GM12878 (cell line): Measurements from ENCODE around the gene SCG2. TPM values are rescaled to one million over a fixed set of nuclear protein-coding genes. Genes with fewer than 3 reads are reported as not detected.

ENCODE experiments used
- MTA2 ChIP-seq: fragments of 450-650 bp; IDR thresholded peaks from 2 replicates; pipeline ENCODE4 v1.6.1; 2016; ENCODE audit warnings: low read depth, mild to moderate bottlenecking, moderate library complexity
- PAX5 ChIP-seq: IDR thresholded peaks from 2 replicates; pipeline ENCODE4 v1.6.1; 2011; ENCODE audit warnings: low read depth, low read length, borderline replicate concordance
- POLR2AphosphoS2 ChIP-seq: IDR thresholded peaks from 2 replicates; pipeline ENCODE4 v1.6.1; 2011; ENCODE audit warnings: low read depth, mild to moderate bottlenecking, low read length, improper control_type of control experiment, moderate library complexity
- RCOR1 ChIP-seq: conservative IDR thresholded peaks from 2 replicates; pipeline ENCODE4 v1.6.1; 2012; ENCODE audit warnings: low read depth, low read length, improper control_type of control experiment
- ZNF274 ChIP-seq: IDR thresholded peaks from one replicate; pipeline ENCODE4 v1.8.0; 2011; ENCODE audit not compliant: insufficient read length, insufficient read depth
- polyA plus RNA-seq, 11 experiments: library from polyadenylated mRNA; depleted of rRNA in 4 of 11; unstranded in 6 of 11; stranded (reverse) in 5 of 11; fragments of >200 nt; fragmentation: Nextera tagmentation in 4 of 11; fragmentation: Illumina TruSeq in 1 of 11; extraction: Ambion mirVana in 4 of 11; extraction: Trizol in 1 of 11; gene quantifications; 1 replicate in 1 of 11; 2 replicates in 10 of 11; pipeline versions ENCODE4 v1.2.1 to v1.2.3, GENCODE V29; 2011 to 2016; ENCODE audit warnings: inconsistent platforms in 2 of 11, missing spikeins in 2 of 11, low read depth in 1 of 11
- total RNA-seq, 4 experiments: library from RNA; depleted of rRNA in 3 of 4; stranded (reverse); fragments of >200 nt in 3 of 4; fragmentation: Illumina TruSeq in 1 of 4; extraction: Trizol in 1 of 4; gene quantifications; 2 replicates each; pipeline versions ENCODE4 v1.2.1 to v1.2.3, GENCODE V29; 2013 to 2021
- TF ChIP-seq, protein P1 (sequence below): IDR thresholded peaks from 2 replicates; pipeline ENCODE4 v1.6.1; 2011; ENCODE audit warnings: mild to moderate bottlenecking, low read depth, low read length, moderate library complexity; ENCODE audit not compliant: insufficient replicate concordance
- TF ChIP-seq, protein P2 (sequence below): fragments of 450-650 bp; IDR thresholded peaks from 2 replicates; pipeline ENCODE4 v1.6.1; 2017; ENCODE audit warnings: mild to moderate bottlenecking, moderate library complexity
- TF ChIP-seq, protein P3 (sequence below): fragments of 450-650 bp; IDR thresholded peaks from 2 replicates; pipeline ENCODE4 v1.6.1; 2017; ENCODE audit warnings: borderline replicate concordance

SCG2 gene
- total and polyA plus RNA-seq, 10 of the 15 experiments (the other 5 are each of a cell fraction or from before 2014, with no cell fraction given): 0.05 TPM; not detected in 9

DNA sequence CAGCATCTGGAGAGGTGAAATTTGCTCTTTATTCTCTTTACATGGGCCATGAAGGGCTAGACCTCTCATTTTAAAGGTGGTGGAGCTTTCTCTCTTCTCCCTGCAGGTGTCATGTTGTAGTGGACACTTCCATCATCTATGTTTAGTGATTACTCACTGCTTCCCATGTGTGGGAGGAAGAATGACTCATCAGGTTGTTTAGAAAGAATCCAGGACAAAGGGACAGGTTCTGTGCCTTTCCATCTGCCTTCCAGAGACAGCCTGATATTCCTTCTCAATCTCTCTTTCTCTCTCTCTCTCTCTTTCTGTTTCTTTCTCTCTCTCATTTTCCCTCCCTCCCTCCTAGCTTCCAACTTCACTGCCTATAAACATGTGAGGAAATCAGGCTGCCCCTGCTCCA, 38.7 kb downstream of the SCG2 start (continued):
- TF ChIP-seq, protein P1, sequence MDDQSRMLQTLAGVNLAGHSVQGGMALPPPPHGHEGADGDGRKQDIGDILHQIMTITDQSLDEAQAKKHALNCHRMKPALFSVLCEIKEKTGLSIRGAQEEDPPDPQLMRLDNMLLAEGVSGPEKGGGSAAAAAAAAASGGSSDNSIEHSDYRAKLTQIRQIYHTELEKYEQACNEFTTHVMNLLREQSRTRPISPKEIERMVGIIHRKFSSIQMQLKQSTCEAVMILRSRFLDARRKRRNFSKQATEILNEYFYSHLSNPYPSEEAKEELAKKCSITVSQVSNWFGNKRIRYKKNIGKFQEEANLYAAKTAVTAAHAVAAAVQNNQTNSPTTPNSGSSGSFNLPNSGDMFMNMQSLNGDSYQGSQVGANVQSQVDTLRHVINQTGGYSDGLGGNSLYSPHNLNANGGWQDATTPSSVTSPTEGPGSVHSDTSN: no peak
- TF ChIP-seq, protein P2, sequence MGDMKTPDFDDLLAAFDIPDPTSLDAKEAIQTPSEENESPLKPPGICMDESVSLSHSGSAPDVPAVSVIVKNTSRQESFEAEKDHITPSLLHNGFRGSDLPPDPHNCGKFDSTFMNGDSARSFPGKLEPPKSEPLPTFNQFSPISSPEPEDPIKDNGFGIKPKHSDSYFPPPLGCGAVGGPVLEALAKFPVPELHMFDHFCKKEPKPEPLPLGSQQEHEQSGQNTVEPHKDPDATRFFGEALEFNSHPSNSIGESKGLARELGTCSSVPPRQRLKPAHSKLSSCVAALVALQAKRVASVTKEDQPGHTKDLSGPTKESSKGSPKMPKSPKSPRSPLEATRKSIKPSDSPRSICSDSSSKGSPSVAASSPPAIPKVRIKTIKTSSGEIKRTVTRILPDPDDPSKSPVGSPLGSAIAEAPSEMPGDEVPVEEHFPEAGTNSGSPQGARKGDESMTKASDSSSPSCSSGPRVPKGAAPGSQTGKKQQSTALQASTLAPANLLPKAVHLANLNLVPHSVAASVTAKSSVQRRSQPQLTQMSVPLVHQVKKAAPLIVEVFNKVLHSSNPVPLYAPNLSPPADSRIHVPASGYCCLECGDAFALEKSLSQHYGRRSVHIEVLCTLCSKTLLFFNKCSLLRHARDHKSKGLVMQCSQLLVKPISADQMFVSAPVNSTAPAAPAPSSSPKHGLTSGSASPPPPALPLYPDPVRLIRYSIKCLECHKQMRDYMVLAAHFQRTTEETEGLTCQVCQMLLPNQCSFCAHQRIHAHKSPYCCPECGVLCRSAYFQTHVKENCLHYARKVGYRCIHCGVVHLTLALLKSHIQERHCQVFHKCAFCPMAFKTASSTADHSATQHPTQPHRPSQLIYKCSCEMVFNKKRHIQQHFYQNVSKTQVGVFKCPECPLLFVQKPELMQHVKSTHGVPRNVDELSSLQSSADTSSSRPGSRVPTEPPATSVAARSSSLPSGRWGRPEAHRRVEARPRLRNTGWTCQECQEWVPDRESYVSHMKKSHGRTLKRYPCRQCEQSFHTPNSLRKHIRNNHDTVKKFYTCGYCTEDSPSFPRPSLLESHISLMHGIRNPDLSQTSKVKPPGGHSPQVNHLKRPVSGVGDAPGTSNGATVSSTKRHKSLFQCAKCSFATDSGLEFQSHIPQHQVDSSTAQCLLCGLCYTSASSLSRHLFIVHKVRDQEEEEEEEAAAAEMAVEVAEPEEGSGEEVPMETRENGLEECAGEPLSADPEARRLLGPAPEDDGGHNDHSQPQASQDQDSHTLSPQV: no peak
- TF ChIP-seq ZNF274 (no peak), RCOR1 (no peak), PAX5 (no peak), POLR2AphosphoS2 (no peak), MTA2 (no peak)
- TF ChIP-seq, protein P3, sequence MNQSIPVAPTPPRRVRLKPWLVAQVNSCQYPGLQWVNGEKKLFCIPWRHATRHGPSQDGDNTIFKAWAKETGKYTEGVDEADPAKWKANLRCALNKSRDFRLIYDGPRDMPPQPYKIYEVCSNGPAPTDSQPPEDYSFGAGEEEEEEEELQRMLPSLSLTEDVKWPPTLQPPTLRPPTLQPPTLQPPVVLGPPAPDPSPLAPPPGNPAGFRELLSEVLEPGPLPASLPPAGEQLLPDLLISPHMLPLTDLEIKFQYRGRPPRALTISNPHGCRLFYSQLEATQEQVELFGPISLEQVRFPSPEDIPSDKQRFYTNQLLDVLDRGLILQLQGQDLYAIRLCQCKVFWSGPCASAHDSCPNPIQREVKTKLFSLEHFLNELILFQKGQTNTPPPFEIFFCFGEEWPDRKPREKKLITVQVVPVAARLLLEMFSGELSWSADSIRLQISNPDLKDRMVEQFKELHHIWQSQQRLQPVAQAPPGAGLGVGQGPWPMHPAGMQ: no peak
- TF ChIP-seq, all 136 proteins: peak for 0
